ENCODE data around the gene SUN5.
"Not testable (repeated sequence)": the region's sequence is repeated elsewhere in the genome, so short reads cannot be mapped to it uniquely, and the experiment has no call there.

Gene SUN5

DNA sequence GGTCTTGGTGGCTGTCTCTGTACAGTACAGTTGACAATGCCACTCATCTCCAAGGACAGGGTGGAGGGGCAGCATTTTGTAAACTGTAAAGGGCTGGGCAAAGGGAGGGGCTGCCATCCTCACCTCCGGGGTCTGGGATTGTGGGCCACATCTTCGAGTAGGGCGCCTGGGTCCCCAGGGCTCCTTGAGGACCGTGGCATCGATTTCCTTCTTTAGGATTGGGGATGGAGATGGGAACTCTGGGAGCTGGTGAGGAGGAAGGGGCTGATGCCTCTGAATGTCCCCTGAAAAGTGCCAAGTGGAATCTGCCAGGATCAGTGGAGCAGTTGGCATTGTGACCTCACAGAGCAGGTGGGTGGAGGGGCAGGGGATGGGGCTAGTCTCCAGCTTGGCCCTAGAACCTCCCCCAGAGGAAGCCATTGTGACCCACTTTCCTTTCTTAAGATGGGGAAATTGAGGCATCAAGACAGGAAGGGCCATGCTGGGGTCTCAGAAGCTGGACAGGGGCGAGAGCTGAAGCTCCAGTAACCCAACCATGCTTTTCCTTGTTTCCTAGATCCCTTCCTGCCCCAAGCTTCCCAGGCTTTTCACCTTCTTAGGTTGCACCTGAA, at the start of gene SUN5:
SUN5 (minus strand) TSS at position 293 of the 611 bp plus-strand sequence; CDS start at position 200, 93 bp downstream.
- no peak for DNase-seq (ENCODE audit: low read depth in 2 of 2)

DNA sequence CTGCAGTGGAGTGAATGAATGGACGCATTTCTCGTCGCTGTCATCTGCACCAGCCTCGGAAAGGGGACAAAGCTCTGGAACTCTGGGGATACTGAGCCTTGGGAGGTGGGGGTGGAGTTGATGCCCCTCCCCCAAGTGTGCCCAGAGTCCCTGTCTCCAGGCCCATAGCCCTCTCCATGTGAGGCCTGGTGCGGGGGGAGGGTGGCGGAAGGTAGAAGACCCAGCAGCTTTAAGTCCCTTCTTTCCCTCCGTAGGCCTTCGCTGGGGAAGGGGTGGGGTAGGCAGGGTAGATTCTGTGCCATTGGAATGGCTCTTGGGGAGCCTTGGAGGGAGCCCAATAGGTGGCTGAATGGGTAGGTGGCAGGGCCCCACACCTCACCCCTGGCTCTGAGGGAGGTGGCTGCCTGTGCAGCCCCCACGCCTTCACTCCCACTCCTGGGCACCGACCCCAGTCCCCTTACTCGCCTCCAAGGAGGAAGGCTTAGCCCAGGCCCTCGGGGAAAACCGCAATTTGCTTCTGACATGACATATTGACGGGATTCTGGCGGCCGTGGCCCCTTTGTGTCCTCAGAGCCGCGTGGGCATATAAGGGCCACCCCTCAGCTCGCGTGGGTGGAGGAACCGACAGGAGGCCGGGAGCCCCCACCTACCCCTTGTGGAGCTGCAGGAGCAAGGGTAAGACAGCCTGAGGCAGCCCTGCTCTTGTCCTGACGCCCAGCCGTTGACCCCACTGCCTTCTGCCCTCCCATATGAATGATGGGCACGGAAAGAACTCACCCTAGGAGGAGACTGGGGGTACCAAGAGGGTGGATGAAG, 49.3 kb upstream of the SUN5 start, which contains the start of gene BPIFB3:
BPIFB3 (plus strand) TSS at position 613 of the 816 bp plus-strand sequence. CDS start 1,533 bp downstream, outside the sequence.
- no peak for DNase-seq (ENCODE audit: low read depth in 2 of 2)

DNA sequence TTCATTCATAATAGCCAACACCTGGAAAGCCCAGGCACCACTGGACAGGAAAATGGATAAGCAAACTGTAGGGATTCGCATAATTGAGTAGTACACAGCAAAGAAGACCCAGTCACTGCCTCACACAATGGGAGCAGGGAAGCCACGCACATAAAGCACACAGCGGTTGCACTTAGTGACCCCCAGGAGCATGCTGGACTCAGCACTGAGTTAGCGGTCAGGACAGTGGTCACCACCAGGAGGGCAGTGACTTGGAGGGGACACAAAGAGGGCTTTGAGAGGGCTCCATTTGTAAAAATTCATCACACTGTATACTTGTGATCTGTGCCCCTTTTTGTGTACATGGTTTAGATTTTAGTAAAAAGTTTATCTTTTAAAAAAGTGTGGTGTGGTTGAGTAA, 47.1 kb upstream of the SUN5 start:
- no peak for DNase-seq (ENCODE audit: low read depth in 2 of 2)

DNA sequence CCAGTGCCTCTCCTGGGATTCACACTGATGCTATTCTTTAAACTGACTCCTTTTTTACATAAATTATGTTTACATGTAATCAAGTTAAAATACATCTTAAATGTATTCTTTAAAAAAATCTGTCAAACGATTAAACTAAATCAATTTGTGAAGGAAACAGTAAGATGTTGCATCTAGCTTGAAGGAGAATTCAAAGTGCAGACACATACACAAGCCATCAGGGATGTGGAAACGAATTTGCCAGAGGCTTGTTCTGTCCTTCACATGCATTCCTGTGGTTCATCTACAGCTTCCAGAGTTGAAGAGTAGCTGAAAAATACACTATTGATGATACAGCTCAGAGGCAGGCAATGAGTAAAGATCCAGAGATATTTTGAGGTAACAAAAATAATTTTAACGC, 42.2 kb upstream of the SUN5 start:
- DNase-seq (ENCODE audit: low read depth in 2 of 2), result no peak

GRCh38 chr20:33045129-33045721, 41.0 kb upstream of the SUN5 start:
- not testable (repeated sequence) for DNase-seq (ENCODE audit: low read depth in 2 of 2)

DNA sequence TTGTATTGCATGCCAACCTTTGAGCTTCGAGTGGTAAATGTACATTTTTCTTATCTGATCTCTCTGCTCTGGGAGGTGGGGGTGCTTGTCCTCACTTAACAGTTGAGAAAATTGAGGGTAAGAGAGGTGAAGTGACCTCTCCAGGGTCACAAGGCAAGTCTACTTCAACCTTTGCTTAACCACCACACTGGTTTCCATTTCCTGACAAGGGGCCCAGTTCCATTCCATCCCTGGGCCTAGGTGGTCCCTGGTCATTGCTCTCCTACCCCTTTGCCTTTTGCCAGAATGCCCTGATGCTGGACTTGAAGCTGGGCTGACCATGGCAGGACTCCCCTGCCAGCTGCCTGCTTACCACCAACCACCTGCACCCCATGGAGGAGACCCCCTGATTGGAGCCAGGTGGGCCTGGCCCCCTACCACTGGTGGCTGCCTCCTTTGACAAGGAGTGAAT, 39.5 kb upstream of the SUN5 start:
- no peak for DNase-seq (ENCODE audit: low read depth in 2 of 2)

GRCh38 chr20:33042983-33043730, 38.9 kb upstream of the SUN5 start:
- no peak for DNase-seq (ENCODE audit: low read depth in 2 of 2)

GRCh38 chr20:33042430-33042829, 38.2 kb upstream of the SUN5 start:
- no peak for DNase-seq (ENCODE audit: low read depth in 2 of 2)

- DNase-seq (ENCODE audit: low read depth in 2 of 2), result no peak
These were observed 34.0 kb upstream of the SUN5 start for GRCh38 chr20:33038243-33038642.

DNA sequence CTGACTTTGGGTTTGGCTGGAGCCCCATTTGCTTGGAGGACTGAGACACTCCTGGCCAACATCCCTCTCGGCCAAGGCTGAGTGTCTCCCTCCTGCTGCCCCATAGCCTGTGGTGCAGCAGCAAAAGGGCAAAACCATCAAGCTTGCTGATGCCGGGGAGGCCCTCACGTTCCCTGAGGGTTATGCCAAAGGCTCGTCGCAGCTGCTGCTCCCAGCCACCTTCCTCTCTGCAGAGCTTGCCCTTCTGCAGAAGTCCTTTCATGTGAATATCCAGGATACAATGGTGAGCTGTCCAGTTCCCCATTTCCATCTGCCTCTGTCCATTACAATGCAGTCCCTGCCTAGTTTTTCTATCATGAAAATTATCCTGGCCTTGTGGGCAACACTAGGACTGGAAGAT, 33.2 kb upstream of the SUN5 start:
- no peak for DNase-seq (ENCODE audit: low read depth in 2 of 2)

DNA sequence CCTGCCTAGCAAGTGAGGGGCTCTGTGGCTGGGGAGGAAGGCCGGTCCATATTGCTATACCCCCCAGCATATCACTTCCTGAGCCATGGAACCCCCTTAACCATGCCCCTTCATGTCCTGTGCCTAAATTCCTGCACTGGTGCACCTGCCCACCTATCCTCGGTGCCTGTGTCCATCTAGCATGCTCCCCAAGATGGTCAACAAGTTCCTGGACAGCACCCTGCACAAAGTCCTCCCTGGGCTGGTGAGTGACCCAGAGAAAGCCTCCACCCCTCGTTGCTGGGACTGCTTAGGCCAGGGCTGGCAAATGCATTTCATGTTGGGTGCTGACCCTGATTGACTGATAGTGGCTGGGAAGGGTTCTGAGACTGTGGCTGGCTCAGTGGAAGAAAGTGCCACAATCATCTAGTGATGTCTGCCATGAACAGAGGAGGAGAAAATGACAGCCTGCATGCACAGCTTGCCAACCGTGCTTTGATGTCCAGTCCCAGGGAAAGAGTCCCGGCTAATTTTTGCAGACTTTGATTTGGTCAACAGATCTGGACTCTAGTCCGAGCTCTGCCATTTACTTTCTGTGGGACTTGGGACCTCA, 30.8 kb upstream of the SUN5 start:
- DNase-seq (ENCODE audit: low read depth in 2 of 2), result no peak

GRCh38 chr20:33034115-33034514, 29.9 kb upstream of the SUN5 start:
- no peak for DNase-seq (ENCODE audit: low read depth in 2 of 2)

- no peak for DNase-seq (ENCODE audit: low read depth in 2 of 2)
These were observed 29.1 kb upstream of the SUN5 start for GRCh38 chr20:33033381-33033780.

GRCh38 chr20:33032555-33032954, 28.3 kb upstream of the SUN5 start:
- no peak for DNase-seq (ENCODE audit: low read depth in 2 of 2)

DNA sequence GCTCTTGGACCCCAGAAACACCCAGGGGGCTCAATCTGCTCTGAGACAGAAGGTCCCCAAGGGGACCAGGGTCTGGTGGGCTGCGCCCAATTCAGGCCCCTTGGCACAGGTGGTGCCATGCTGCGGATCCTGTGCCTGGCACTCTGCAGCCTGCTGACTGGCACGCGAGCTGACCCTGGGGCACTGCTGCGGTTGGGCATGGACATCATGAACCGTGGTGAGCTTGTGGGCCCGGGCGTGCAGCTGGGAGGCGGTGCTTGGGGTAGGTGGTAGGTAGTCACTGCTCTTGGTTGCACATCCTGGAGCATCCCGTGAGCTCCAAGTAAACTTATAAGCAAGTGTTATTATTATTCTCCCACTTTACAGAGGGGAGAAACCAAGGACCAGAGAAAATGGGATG, 27.3 kb upstream of the SUN5 start, which contains the start of gene BPIFB6:
BPIFB6 (plus strand) TSS at position 118 of the 400 bp plus-strand sequence; CDS start at position 118, 0 bp downstream.
- no peak for DNase-seq (ENCODE audit: low read depth in 2 of 2)

DNA sequence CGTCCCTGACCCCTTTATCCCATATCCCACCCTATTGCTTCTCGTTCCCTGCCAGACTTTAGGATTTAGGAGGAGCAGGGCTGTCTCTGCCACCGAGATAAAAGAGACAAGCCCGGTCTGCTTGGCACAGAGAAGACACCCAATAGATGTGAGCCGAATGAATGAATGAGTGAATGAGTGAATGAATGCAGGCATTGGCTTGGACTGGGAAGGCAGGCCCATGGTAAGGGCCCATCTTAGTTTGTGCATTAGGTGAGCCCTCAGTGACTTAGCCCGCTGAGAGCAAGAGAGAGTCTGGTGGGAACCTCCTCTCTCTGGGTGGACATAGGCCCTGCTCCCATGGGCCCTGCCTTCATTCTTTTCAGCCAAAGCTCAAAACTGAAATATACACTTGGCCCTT, 26.3 kb upstream of the SUN5 start:
- no peak for DNase-seq (ENCODE audit: low read depth in 2 of 2)

DNA sequence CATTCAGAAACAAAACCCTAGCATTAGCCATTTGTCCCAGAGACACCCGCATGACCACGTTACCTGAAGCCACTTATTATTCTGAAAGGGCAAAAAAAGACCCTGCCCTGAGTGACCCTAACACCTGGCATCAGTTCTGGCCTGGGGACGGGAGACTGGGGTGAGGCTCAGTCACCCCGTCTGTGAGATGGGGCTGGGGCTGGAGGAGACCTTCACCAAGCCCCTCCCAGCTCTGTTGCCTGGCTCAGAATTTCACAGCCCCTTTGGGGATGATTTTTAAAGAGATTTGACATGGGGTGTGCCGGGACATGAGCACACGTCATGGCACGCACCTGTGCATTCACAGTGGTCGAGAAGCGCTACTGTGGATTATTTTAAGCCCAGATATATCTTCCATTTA, 25.8 kb upstream of the SUN5 start:
- no peak for DNase-seq (ENCODE audit: low read depth in 2 of 2)

DNA sequence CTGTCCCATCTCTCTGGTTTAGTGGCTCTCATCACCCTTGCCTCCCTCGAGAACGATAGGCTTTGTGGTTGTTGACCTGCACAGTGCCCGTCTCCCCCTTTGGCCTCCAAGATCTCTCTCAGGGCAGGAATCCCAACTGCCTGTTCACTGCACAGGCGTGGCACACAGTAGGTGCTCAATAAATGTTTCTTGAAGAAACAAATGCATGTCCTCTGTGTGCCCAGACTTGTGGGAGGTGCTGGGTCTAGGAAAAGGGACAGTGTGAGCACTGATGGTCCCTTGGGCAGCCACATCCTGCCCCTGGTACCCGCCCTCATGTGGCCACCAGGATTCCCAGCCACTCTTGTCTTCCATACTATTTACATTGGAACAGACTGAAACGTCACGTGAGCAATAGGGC, 24.6 kb upstream of the SUN5 start:
- DNase-seq (ENCODE audit: low read depth in 2 of 2), result no peak

DNA sequence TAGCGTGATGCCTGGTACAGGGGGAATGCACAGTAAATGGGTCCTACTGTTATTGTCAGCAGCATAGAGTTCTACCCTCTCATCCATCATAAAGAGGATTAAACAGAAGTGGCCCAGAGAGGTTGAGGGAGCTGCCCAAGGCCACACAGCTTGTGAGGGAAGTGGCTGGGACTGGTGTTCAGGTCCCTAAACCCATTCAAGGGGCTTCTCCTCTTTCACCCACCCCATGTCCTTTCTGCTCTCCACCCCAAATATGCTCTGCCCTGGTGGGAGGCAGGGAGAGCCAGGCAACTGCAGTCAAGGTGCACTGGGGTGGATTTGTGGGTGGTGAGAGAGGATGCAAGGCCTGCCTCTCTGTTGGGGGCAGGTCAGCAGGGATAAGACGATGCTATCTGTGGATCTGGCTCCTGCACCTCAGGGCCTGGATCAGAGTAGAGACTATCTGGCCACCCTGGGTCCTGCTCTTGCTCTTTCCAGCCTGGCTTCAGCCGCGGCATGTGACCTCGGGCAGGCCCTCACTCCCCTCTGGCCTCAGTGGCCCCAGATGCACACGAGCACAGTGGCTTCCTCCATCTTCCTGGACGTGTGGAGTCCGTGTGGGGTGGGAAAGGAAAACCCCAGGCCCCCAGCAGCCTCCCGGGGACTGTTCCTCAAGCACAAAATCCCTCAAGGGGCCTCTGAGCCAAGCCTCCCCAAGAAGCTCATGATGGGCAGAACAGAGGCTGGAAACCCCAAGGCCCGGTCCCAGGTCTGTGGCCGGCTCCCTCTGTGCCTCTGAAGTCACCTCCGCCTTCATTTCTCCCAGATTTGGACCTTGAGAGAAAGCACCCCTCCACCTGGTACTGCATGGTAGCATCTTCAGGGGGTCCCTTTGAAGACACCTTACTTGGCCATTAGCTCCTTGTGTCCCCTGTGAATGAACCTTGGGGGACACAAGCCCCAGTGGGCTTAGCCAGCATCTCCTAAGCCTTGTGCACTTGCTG, 23.8 kb upstream of the SUN5 start:
- DNase-seq (ENCODE audit: low read depth in 2 of 2), result no peak
